Measurements from ENCODE around the gene SMG7.

DNA sequence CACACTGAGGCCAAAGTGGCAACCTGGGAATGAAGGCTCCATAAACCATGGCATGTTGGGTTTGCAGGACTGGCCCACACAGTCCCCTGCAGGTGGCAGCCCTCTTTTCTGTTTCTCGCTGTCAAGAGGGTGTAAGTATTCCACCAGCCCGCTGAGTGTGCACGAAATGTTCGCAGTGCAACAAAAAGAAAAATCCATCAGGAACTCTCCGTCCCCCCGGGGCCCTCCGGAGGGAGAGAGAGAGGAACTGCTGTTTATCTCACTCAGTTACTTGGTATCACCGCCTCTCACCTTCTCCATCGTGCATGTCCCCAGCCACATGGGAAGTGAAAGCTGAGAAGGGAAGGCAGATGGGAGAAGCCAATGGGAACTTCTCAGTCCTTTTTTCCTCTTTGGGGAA, 79.6 kb downstream of the SMG7 start:
- TF ChIP-seq, protein P1, sequence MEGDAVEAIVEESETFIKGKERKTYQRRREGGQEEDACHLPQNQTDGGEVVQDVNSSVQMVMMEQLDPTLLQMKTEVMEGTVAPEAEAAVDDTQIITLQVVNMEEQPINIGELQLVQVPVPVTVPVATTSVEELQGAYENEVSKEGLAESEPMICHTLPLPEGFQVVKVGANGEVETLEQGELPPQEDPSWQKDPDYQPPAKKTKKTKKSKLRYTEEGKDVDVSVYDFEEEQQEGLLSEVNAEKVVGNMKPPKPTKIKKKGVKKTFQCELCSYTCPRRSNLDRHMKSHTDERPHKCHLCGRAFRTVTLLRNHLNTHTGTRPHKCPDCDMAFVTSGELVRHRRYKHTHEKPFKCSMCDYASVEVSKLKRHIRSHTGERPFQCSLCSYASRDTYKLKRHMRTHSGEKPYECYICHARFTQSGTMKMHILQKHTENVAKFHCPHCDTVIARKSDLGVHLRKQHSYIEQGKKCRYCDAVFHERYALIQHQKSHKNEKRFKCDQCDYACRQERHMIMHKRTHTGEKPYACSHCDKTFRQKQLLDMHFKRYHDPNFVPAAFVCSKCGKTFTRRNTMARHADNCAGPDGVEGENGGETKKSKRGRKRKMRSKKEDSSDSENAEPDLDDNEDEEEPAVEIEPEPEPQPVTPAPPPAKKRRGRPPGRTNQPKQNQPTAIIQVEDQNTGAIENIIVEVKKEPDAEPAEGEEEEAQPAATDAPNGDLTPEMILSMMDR (IDR thresholded peaks at IDR 0.05): no peak
- TF ChIP-seq EP300 (IDR thresholded peaks at IDR 0.05): no peak
- no peak for TF ChIP-seq POLR2A (IDR thresholded peaks at IDR 0.05)
